Measurements from ENCODE around the gene RPS6KA2.

DNA sequence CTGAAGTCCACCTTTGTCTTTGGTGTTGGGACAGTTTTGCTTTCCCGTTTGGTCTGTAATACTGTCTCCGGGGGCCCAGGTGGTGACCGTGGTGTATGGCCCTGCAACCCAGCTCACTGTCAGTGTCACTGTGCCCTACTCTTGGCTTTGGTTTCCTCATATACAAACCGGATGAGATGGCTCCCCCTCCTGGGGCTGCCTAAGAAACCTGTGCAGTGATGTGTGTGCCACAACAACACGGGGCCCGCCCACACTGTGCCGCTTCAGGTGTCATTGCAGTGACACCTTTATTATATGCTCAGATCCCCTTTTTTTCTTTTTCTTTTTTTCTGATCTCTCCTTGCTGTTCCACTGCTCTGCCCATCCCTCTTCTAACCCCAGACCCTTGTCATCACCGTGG lies 114.5 kb downstream of the RPS6KA2 start:
- TF ChIP-seq, protein P1, sequence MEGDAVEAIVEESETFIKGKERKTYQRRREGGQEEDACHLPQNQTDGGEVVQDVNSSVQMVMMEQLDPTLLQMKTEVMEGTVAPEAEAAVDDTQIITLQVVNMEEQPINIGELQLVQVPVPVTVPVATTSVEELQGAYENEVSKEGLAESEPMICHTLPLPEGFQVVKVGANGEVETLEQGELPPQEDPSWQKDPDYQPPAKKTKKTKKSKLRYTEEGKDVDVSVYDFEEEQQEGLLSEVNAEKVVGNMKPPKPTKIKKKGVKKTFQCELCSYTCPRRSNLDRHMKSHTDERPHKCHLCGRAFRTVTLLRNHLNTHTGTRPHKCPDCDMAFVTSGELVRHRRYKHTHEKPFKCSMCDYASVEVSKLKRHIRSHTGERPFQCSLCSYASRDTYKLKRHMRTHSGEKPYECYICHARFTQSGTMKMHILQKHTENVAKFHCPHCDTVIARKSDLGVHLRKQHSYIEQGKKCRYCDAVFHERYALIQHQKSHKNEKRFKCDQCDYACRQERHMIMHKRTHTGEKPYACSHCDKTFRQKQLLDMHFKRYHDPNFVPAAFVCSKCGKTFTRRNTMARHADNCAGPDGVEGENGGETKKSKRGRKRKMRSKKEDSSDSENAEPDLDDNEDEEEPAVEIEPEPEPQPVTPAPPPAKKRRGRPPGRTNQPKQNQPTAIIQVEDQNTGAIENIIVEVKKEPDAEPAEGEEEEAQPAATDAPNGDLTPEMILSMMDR (IDR thresholded peaks at IDR 0.05), result no peak
- TF ChIP-seq POLR2A (IDR thresholded peaks at IDR 0.05), result no peak
